CD4-positive, alpha-beta T cell treated with Interleukin-15 for 1 hour (primary cell): Measurements from ENCODE around the gene MMP10.

Experiments used
- DNase-seq: peaks from one replicate; pipeline ENCODE4 v3.0.0-alpha.2; 2020

MMP10 gene

GRCh38 chr11:102780491-102780918 lies at the start of gene MMP10:
Gene MMP10, minus strand, starts transcription at chr11:102780628. Its CDS starts 37 bp downstream, at chr11:102780591.
- no peak for DNase-seq

GRCh38 chr11:102829316-102830000 lies 49.0 kb upstream of the MMP10 start:
- DNase-seq = no peak

GRCh38 chr11:102824556-102824955 lies 44.1 kb upstream of the MMP10 start:
- no peak for DNase-seq

GRCh38 chr11:102819491-102819890 lies 39.1 kb upstream of the MMP10 start:
- DNase-seq = no peak

- no peak for DNase-seq
These were observed 33.1 kb upstream of the MMP10 start for GRCh38 chr11:102813484-102813883.

GRCh38 chr11:102812188-102812587 lies 31.8 kb upstream of the MMP10 start:
- DNase-seq = no peak

GRCh38 chr11:102810950-102811660 lies 30.7 kb upstream of the MMP10 start:
- no peak for DNase-seq

- no peak for DNase-seq
These were observed 29.5 kb upstream of the MMP10 start for GRCh38 chr11:102809971-102810370.

- no peak for DNase-seq
These were observed 27.5 kb upstream of the MMP10 start for GRCh38 chr11:102807921-102808320.

GRCh38 chr11:102806296-102806695 lies 25.9 kb upstream of the MMP10 start:
- DNase-seq = no peak

GRCh38 chr11:102802341-102802740 lies 21.9 kb upstream of the MMP10 start:
- DNase-seq = no peak

GRCh38 chr11:102800767-102801166 lies 20.3 kb upstream of the MMP10 start:
- no peak for DNase-seq

- DNase-seq = no peak
These were observed 19.4 kb upstream of the MMP10 start for GRCh38 chr11:102799681-102800340.

- no peak for DNase-seq
These were observed 17.8 kb upstream of the MMP10 start, which contains the start of gene MMP1 for GRCh38 chr11:102798012-102798746. Gene MMP1, minus strand, starts transcription at chr11:102798160. Its CDS starts 68 bp downstream, at chr11:102798092.

GRCh38 chr11:102794382-102794781 lies 14.0 kb upstream of the MMP10 start:
- no peak for DNase-seq

GRCh38 chr11:102793677-102794290 lies 13.4 kb upstream of the MMP10 start:
- DNase-seq = no peak

- DNase-seq = no peak
These were observed 12.2 kb upstream of the MMP10 start for GRCh38 chr11:102792604-102793003.

GRCh38 chr11:102791271-102792036 lies 11.0 kb upstream of the MMP10 start:
- no peak for DNase-seq

- no peak for DNase-seq
These were observed 8.0 kb upstream of the MMP10 start for GRCh38 chr11:102788334-102788995.

GRCh38 chr11:102784380-102784779 lies 4.0 kb upstream of the MMP10 start:
- DNase-seq = no peak

GRCh38 chr11:102783720-102784119 lies 3.3 kb upstream of the MMP10 start:
- DNase-seq = no peak
